ENCODE measurements around the gene HCFC1R1.

Gene HCFC1R1

GRCh38 chr16:3012828-3013420 is 10.8 kb downstream of the HCFC1R1 start, which contains the start of gene CLDN9:
Gene CLDN9 (plus strand): TSS chr16:3012923. CDS start chr16:3013363, 440 bp downstream.
- TF ChIP-seq TAF1 (IDR thresholded peaks at IDR 0.05; ENCODE audit: borderline replicate concordance, insufficient read depth, low read length) (no peak), REST (IDR thresholded peaks at IDR 0.05; ENCODE audit: insufficient read depth in 1 of 2, low read depth in 2 of 2, low read length in 2 of 2) (no peak), SIN3A (IDR thresholded peaks at IDR 0.05; ENCODE audit: borderline replicate concordance, insufficient read depth, low read length) (no peak), POLR2AphosphoS5 (IDR thresholded peaks at IDR 0.05; ENCODE audit: low read depth, low read length) (no peak), FOXP2 (optimal IDR thresholded peaks at IDR 0.05; ENCODE audit: borderline replicate concordance, extremely low read depth, extremely low read length, insufficient read depth) (no peak)

GRCh38 chr16:3012246-3012645 is 11.5 kb downstream of the HCFC1R1 start:
- no peak for TF ChIP-seq REST (IDR thresholded peaks at IDR 0.05; ENCODE audit: insufficient read depth in 1 of 2, low read depth in 2 of 2, low read length in 2 of 2)
- no peak for TF ChIP-seq POLR2AphosphoS5 (IDR thresholded peaks at IDR 0.05; ENCODE audit: low read depth, low read length)
- no peak for TF ChIP-seq FOXP2 (optimal IDR thresholded peaks at IDR 0.05; ENCODE audit: borderline replicate concordance, extremely low read depth, extremely low read length, insufficient read depth)
- no peak for TF ChIP-seq SIN3A (IDR thresholded peaks at IDR 0.05; ENCODE audit: borderline replicate concordance, insufficient read depth, low read length)
- no peak for TF ChIP-seq TAF1 (IDR thresholded peaks at IDR 0.05; ENCODE audit: borderline replicate concordance, insufficient read depth, low read length)

- no peak for TF ChIP-seq FOXP2 (optimal IDR thresholded peaks at IDR 0.05; ENCODE audit: borderline replicate concordance, extremely low read depth, extremely low read length, insufficient read depth)
- no peak for TF ChIP-seq TAF1 (IDR thresholded peaks at IDR 0.05; ENCODE audit: borderline replicate concordance, insufficient read depth, low read length)
- no peak for TF ChIP-seq REST (IDR thresholded peaks at IDR 0.05; ENCODE audit: insufficient read depth in 1 of 2, low read depth in 2 of 2, low read length in 2 of 2)
- TF ChIP-seq POLR2AphosphoS5 (IDR thresholded peaks at IDR 0.05; ENCODE audit: low read depth, low read length): no peak
- TF ChIP-seq SIN3A (IDR thresholded peaks at IDR 0.05; ENCODE audit: borderline replicate concordance, insufficient read depth, low read length): no peak
These were observed 13.2 kb downstream of the HCFC1R1 start for GRCh38 chr16:3010510-3010909.

- no peak for TF ChIP-seq REST (IDR thresholded peaks at IDR 0.05; ENCODE audit: insufficient read depth in 1 of 2, low read depth in 2 of 2, low read length in 2 of 2)
- TF ChIP-seq TAF1 (IDR thresholded peaks at IDR 0.05; ENCODE audit: borderline replicate concordance, insufficient read depth, low read length): no peak
- TF ChIP-seq POLR2AphosphoS5 (IDR thresholded peaks at IDR 0.05; ENCODE audit: low read depth, low read length): no peak
- TF ChIP-seq FOXP2 (optimal IDR thresholded peaks at IDR 0.05; ENCODE audit: borderline replicate concordance, extremely low read depth, extremely low read length, insufficient read depth): no peak
- no peak for TF ChIP-seq SIN3A (IDR thresholded peaks at IDR 0.05; ENCODE audit: borderline replicate concordance, insufficient read depth, low read length)
These were observed 14.0 kb downstream of the HCFC1R1 start for GRCh38 chr16:3009568-3010390.
